ENCODE results near the gene FGF14.

FGF14 gene

GRCh38 chr13:102311901-102312300 lies 89.9 kb downstream of the FGF14 start:
- no peak for DNase-seq (ENCODE audit: extremely low read depth in 1 of 2, low read depth in 1 of 2)

- DNase-seq (ENCODE audit: extremely low read depth in 1 of 2, low read depth in 1 of 2), result no peak
These were observed 90.4 kb downstream of the FGF14 start for GRCh38 chr13:102311419-102311796.

GRCh38 chr13:102310691-102311418 lies 91.0 kb downstream of the FGF14 start:
- no peak for DNase-seq (ENCODE audit: extremely low read depth in 1 of 2, low read depth in 1 of 2)

- no peak for DNase-seq (ENCODE audit: extremely low read depth in 1 of 2, low read depth in 1 of 2)
These were observed 92.7 kb downstream of the FGF14 start for GRCh38 chr13:102309110-102309509.

- DNase-seq (ENCODE audit: extremely low read depth in 1 of 2, low read depth in 1 of 2), result no peak
These were observed 99.3 kb downstream of the FGF14 start for GRCh38 chr13:102302534-102302933.

- DNase-seq (ENCODE audit: extremely low read depth in 1 of 2, low read depth in 1 of 2), result no peak
These were observed 101.5 kb downstream of the FGF14 start for GRCh38 chr13:102300379-102300778.

GRCh38 chr13:102299366-102299765 lies 102.5 kb downstream of the FGF14 start:
- DNase-seq (ENCODE audit: extremely low read depth in 1 of 2, low read depth in 1 of 2), result no peak

- DNase-seq (ENCODE audit: extremely low read depth in 1 of 2, low read depth in 1 of 2), result no peak
These were observed 103.8 kb downstream of the FGF14 start for GRCh38 chr13:102298051-102298450.

GRCh38 chr13:102295316-102296048 lies 106.4 kb downstream of the FGF14 start:
- no peak for DNase-seq (ENCODE audit: extremely low read depth in 1 of 2, low read depth in 1 of 2)

GRCh38 chr13:102294407-102295018 lies 107.3 kb downstream of the FGF14 start:
- DNase-seq (ENCODE audit: extremely low read depth in 1 of 2, low read depth in 1 of 2), result no peak

GRCh38 chr13:102293723-102294122 lies 108.1 kb downstream of the FGF14 start:
- DNase-seq (ENCODE audit: extremely low read depth in 1 of 2, low read depth in 1 of 2), result no peak

GRCh38 chr13:102291587-102292218 lies 110.1 kb downstream of the FGF14 start:
- DNase-seq (ENCODE audit: extremely low read depth in 1 of 2, low read depth in 1 of 2), result no peak

- no peak for DNase-seq (ENCODE audit: extremely low read depth in 1 of 2, low read depth in 1 of 2)
These were observed 112.2 kb downstream of the FGF14 start for GRCh38 chr13:102289606-102290005.

- no peak for DNase-seq (ENCODE audit: extremely low read depth in 1 of 2, low read depth in 1 of 2)
These were observed 115.5 kb downstream of the FGF14 start for GRCh38 chr13:102286326-102286725.

- no peak for DNase-seq (ENCODE audit: extremely low read depth in 1 of 2, low read depth in 1 of 2)
These were observed 121.5 kb downstream of the FGF14 start for GRCh38 chr13:102280366-102280765.

GRCh38 chr13:102277286-102277685 lies 124.6 kb downstream of the FGF14 start:
- DNase-seq (ENCODE audit: extremely low read depth in 1 of 2, low read depth in 1 of 2), result no peak

GRCh38 chr13:102276404-102276803 lies 125.4 kb downstream of the FGF14 start:
- no peak for DNase-seq (ENCODE audit: extremely low read depth in 1 of 2, low read depth in 1 of 2)

GRCh38 chr13:102275969-102276368 lies 125.9 kb downstream of the FGF14 start:
- no peak for DNase-seq (ENCODE audit: extremely low read depth in 1 of 2, low read depth in 1 of 2)

- no peak for DNase-seq (ENCODE audit: extremely low read depth in 1 of 2, low read depth in 1 of 2)
These were observed 128.7 kb downstream of the FGF14 start for GRCh38 chr13:102273111-102273510.

- no peak for DNase-seq (ENCODE audit: extremely low read depth in 1 of 2, low read depth in 1 of 2)
These were observed 134.7 kb downstream of the FGF14 start for GRCh38 chr13:102267191-102267590.

GRCh38 chr13:102261809-102262208 lies 140.0 kb downstream of the FGF14 start:
- DNase-seq (ENCODE audit: extremely low read depth in 1 of 2, low read depth in 1 of 2), result no peak

- DNase-seq (ENCODE audit: extremely low read depth in 1 of 2, low read depth in 1 of 2), result no peak
These were observed 140.5 kb downstream of the FGF14 start for GRCh38 chr13:102261316-102261715.

Data from activated CD8-positive, alpha-beta memory T cell treated with anti-CD3 and anti-CD28 coated beads for 1 hour (primary cell).